HG03460 (cell line): ENCODE data around the gene C1orf226.

Experiments used
- ATAC-seq: cut with Tn5 transposase; IDR thresholded peaks from one replicate; pipeline ENCODE4 v1.9.1; 2021; ENCODE audit not compliant: unreplicated experiment

The C1orf226 gene

DNA sequence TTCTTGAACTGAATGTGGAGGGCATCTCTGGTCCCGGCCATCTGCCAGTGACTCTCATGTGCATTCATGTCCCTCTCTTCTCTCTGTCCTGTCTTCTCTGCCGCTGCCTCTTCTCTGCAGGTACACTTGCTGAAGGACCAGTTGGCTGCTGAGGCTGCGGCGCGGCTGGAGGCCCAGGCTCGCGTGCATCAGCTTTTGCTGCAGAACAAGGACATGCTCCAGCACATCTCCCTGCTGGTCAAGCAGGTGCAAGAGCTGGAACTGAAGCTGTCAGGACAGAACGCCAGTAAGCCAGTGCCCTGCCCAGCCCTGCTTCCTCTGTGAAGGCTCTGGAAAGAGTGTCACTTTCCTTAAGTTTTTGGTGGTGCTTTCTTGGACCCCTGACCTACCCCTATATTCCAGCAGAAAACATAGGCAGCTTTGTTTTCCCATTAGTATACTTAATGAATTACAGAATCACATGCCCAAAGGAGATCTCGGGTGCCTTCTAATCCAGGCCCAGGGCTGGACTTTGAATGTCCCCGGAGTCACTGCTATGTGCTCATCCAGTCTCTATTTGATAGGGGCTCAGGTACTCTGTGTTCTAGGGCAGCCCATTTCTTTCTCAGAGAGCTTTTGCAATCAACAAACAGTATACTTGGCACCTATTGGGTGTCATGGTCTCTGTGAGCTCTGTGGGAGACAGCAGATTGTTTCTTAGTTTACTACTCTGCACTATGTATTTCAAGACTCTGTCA, 16.1 kb upstream of the C1orf226 start:
- no peak for ATAC-seq

DNA sequence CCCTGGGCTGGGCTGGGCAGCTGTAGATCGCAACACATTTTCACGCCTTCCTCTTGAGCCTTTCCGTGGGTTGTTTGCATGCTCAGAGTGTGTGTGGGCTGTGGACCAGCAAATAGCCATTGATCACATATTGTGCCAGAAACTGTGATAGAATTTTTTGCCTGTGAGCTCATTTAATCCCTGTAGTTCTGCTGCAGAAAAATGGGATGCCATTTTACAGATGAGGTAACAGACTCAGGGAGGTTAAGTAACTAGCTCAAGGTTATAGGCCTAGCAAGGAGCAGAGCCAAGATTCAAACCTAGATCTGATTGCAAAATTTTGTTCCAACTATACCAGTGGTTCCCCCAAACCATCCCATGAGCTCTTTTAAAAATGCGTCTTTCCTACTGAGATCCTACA, 15.4 kb upstream of the C1orf226 start:
- no peak for ATAC-seq

DNA sequence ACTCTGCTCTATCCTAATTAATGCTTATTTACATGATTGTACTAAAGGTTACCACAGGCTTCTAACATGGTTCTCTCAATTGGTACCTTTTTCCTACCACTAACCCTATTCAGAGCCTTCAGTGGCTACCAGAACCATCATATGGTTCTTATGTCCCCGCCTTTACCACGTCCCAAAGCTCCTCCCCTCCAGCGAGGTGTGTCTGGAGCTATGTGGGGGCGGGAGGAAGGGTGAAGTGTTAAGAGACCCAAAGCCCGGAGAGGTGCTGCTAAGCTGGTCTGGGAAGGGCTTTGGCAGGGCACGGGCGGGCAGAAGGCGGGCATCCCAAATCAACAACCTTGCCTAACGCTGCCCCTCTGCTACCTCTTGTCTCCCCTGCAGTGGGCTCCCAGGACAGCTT, 14.9 kb upstream of the C1orf226 start:
- no peak for ATAC-seq

DNA sequence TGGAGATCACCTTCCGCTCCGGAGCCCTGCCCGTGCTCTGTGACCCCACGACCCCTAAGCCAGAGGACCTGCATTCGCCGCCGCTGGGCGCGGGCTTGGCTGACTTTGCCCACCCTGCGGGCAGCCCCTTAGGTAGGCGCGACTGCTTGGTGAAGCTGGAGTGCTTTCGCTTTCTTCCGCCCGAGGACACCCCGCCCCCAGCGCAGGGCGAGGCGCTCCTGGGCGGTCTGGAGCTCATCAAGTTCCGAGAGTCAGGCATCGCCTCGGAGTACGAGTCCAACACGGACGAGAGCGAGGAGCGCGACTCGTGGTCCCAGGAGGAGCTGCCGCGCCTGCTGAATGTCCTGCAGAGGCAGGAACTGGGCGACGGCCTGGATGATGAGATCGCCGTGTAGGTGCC, 14.5 kb upstream of the C1orf226 start:
- no peak for ATAC-seq

DNA sequence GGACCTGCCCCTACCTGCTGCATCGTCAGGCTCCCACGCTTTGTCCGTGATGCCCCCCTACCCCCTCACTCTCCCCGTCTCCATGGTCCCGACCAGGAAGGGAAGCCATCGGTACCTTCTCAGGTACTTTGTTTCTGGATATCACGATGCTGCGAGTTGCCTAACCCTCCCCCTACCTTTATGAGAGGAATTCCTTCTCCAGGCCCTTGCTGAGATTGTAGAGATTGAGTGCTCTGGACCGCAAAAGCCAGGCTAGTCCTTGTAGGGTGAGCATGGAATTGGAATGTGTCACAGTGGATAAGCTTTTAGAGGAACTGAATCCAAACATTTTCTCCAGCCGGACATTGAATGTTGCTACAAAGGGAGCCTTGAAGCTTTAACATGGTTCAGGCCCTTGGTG, 13.8 kb upstream of the C1orf226 start:
- ATAC-seq: no peak

DNA sequence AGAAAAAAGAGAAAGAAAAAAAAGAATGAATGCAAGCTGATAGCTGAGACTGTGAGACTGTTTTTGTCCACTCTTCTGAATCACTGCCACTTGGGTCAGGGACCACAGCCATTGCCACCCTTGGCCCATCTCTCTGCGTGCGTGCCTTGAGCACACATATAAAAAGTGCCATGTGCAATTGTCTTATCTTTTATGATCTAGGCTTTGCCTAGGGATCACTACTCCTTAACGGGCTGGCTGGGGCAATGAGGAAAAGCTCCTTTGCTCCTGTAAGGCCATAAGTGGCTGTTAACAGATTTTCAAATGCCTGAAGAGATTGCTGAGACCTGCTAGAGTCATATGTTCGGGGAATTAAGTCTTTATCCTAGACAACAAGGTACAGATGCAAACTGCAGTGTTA, 13.1 kb upstream of the C1orf226 start:
- ATAC-seq: no peak

DNA sequence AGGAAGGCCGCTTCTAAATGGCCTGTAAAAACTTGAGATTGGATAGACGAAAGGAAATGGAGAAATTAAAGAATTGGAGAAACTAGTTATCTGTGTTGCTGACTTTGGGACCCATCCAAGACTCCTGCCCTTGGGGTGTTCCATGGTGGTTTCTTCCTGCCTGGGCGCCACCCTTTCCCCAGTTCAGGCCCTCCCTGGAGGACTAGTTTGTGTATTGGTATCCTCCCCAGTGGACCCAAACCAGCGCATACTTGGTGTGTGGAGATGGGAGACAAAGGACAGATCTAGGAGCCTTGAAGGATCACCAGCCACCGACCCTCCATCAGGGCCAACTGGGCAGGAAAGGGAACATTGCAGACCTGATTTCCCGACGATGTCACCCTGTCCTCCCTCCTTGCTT, 12.0 kb upstream of the C1orf226 start:
- no peak for ATAC-seq

DNA sequence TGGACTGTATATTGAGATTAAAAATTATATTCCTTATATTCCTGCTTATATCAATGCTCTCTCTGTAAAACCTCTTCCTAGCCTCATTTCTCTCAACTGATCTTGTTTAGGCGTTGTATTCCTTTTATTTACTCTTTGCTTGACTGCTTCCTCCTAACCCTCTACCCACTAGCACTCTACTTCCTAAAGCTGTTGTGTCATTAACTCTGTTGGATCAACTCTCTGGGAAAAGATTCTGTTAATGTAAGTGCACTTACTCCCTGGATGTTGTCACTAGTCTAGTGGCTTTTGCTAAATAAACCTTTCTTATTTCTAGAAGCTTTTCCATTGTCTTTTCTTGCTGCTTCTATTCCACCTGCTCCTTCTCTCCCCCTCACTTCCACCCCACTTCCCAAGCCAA, 11.4 kb upstream of the C1orf226 start:
- ATAC-seq: no peak

DNA sequence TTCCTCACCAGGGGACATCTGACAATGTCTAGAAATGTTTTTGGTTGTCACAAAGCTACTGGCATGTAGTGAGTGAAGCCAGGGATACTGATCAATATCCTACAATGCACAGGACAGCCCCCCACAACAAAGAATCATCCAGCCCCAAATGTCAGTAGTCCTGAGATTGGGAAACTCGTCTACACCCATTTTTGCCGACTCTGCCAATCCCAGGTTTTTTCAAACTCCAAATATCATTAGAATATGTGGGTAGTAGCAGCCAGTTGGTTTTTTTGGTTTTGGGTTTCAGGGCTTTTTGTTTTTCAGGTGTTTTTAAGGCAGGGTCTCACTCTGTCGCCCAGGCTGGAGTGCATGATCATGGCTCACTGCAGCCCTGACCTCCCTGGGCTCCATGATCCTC, 10.8 kb upstream of the C1orf226 start:
- no peak for ATAC-seq

DNA sequence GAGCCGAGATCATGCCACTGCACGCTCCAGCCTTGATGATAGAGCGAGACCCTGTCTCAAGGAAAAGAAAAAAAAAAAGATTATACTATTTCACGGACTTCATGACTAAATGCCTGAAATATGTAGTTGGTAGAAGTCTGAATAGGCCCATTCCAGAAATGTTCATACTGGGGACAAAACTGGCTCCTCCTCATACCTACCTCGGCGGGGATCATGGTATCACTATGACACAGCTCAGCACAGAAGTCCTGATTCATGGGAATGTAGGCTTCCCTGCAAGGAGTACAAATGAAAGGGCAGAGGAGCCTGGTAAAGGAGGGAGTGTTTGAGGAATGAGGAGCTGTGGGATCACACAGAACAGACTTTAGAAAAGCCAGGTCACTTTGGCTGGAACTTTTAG, 9.9 kb upstream of the C1orf226 start:
- ATAC-seq: no peak

DNA sequence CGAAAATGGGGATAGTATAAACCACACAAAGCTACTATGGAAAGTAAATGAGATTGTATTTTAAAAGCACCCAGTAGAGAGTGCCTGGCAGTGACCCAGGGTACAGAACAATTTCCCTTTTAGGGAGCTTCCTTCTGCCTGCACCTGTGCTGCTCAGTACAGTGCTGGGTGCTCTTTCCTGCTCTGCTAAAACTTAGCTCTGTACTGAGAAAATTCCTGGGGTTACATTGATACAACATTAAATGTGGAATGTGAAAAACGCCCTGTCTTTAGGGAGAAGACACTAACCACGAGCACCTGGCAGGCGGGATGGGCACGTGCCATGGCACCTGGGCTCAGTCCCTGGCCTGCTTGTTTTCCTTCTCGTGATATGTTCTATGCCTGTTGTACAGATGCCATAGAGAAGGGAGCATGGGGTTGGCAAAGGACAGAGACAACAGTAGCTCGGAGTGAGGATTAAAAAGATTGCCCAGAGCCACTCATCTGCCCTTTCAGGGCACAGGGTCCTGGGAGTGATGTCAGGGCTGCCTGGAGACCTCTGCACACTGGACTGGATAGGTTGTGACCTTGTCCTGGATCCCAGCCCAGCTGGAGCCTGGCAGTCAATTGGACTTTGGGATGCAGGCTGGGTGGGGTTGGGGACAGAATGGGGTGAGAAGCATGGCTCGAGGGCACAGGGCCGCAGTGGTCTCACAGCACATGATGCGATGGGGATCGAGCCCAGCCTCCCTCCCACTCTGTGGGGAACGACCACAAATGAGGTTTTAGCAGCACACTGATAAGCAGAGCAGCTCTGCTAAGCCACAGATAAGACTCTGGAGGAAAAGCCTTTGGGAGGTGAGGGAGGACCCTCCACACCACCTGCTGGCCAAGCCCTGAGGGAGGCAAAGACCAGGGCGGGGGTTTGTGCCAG, 9.1 kb upstream of the C1orf226 start:
- no peak for ATAC-seq

DNA sequence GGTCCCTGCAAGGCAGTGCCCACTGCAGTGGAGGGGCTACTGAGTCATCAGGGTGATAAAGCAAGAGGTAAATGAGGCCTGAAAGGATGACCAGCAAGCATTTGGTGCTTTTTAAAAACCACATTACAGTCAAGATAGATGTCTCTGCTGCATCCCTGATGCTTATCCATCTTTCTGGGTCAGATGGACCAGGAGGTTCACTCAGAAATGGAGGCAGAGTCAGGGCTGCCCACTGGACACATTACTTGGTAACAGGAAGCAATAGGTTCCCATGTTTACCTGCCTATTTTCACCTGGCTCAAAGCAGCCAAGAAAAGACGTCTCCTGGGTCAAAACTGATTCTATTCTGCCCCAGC, 8.5 kb upstream of the C1orf226 start:
- no peak for ATAC-seq

DNA sequence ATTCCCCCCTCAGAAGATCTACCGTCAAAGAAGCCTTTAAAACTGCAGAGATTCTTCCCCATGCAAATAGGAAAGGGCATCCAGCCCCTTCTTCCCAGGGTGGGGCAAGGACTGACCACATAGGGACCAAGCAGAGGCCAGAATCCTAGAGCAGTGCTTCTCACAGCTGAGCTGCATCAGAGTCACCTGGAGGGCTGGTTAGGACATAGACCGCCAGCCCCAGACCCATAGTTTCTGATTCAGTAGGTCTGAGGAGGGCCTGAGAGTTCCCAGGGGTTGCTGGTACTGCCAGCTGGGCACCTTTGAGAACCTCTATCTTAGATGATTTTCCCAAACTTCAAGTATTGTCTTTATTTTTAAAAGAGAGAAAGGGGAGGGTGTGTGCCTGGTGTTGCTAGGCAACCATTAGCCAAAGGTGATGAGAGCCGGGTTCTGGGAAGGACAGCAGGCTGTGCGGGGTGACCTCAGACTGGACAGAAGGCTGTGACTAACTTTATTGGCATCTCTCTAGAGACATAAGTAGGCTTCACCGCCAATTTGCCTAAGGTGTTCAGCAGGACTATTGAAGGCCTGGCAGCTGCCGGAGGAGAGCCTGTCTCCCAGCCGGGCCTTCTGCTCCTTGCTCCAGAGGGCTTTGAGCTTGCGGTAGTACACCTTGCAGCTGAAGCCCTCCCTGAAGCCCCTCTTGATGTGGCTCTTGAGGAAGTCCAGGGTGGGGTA, 7.8 kb upstream of the C1orf226 start:
- ATAC-seq: no peak

DNA sequence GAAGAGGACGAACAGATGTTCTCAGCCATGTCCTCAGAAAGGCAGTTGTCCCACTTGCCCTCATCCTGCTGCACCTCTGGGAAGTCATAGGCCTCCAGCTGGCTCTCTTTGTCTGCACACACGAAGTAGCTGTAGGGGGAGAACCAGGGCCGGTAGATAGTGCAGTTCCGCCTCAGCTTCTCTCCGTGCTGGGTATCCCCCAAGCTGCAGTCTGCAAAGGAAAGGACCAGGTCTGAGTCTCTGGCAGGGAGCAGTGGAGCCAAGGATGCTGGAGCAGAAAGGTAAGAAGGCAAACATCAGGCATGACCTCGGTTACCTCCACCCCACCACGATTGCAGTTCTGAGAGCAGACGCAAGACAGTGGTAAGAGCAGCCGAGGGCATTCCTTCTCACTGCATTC, 7.1 kb upstream of the C1orf226 start:
- ATAC-seq: no peak

DNA sequence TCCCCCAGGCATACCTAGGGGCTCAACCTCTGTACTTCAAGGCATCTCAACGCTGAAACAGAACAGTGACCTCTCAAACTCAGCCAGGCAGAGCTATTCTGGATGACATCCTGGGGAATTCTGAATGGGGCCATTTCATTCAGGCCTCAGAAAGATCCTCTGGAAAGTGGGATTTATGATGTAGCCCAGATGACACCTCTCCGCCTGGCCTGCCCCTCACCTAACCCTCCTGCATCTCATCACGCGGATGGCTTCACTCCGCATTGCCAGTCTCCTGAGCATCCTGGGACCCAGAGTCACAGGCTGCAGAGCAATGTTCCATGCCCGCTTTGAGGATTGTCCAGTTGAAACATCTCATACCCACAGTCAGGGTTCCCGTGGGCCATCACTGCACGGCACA, 6.1 kb upstream of the C1orf226 start:
- no peak for ATAC-seq

DNA sequence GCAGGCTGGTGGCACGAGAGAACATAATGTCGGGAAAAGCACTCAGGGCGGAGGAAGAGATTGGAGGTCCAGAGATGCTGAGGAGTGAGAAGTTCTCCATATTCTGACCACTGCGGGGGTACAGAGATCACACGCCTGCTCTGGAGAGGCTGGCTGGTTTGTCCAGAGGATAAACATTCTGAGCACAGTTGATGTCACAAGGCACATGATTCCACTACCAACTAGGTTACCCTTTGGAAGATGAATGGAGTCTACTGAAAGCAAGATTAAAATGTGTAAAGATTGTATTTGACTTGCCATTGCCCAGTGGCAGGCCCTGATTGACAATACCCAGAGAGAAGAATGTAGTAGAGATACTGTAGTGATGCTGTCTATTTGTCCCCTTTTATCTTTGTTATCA, 4.8 kb upstream of the C1orf226 start, which contains the start of gene SPATA46:
TSS of gene SPATA46 (minus strand) at position 164 of the 400 bp plus-strand sequence. CDS start at position 100, 64 bp downstream.
- ATAC-seq: no peak

DNA sequence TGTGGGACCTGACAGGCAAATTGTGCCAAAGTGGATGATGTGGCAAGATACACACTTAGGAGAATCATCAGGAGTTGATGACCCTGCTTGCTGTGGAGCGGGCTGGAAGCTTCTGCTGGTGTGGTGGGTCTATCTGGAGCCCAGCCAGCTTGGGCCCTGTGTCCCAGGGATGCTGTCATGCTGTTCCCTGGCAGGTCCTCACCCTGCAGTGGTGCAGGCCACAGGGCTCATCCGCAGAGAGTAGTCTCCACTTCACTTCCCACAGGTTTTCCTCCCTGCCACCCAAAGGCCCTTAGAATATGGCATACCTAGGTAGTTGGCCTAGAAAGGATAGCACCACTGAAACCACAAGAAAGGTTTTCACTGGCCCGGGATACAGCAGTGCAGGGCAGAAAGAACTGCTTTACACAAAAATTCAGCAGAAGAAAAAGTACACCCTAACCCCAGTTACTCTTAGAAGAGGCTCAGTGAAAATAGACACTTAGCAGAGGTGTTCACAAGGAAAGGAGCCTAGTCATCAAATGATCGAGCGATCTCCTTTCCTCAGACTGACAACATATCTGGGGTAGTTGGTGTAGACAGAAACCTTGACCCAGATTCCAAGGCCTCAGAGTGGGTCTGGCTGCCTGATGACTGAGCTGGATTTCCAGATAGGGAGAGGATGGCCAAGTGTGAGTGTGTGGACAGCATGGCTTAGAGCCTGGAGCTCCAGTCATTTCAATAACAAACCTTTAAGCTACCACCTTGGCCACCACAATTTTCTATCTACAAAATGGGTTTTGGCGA, 1.3 kb upstream of the C1orf226 start:
- no peak for ATAC-seq

DNA sequence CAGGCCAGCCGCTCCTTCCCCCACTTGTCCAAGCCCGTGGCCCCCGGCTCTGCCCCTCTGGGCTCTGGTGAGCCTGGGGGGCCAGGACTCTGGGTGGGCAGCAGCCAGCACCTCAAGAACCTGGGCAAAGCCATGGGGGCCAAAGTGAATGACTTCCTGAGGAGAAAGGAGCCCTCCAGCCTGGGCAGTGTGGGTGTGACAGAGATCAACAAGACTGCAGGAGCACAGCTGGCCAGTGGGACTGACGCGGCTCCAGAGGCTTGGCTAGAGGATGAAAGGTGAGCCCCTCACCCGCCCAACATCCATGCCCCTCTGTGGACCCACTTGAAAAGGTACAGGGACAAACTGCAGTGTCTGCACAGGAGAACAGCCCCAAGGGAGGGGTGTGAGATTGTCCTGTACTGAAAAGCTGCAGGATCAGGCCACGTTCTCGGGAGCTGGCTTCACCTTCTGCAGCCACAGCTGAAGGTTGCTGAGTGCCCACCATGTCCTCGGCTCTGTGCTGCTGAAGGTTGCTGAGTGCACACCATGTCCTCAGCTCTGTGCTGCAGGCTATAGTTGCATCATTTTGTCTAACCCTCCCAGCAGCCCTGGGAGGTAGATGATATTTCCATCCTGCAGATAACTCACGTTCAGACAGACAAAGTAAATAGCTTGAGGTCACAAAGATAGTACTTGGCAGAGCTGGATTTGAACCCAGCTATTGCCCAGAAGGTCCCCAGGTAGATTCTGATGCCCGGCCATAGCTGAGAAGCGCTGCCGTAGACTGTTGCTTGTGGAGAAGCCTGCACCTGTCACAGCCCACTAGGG, 618 bp downstream of the C1orf226 start:
- ATAC-seq: no peak

DNA sequence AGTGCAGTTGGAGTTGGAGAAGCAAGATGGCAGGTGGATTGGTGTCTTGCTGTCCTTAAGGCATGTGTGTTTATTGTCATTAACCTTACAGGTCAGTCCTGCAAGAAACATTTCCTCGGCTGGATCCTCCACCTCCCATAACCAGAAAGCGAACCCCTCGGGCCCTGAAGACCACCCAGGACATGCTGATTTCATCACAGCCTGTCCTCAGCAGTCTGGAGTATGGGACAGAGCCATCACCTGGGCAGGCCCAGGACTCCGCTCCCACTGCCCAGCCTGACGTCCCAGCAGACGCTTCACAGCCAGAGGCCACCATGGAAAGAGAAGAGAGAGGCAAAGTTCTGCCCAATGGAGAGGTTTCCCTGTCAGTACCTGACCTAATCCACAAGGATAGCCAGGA, 1.6 kb downstream of the C1orf226 start:
- no peak for ATAC-seq

DNA sequence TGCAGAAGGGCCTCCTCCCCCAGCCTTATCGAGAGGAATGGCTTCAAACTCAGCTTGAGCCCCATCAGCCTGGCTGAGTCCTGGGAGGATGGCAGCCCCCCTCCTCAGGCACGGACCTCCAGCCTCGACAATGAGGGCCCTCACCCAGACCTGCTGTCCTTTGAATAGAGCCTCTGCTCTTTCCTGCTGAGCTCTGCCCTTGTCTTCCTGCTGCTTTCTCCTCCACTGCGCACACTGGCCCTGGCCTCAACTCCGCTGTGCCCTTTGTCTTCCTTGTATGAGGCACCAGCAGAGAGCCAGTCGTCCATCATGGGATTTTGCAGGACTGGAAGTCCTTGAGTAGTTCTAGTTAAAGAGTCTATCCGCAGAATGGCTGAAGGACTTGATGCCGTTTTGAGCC, 2.0 kb downstream of the C1orf226 start:
- ATAC-seq: no peak
